OCI-LY3 (cell line): ENCODE measurements around the gene ELOVL1.

Experiments used
- EZH2phosphoT487 ChIP-seq: fragments of 200-600 bp; shearing (Covaris generic); IDR thresholded peaks from 2 replicates; pipeline ENCODE4 v1.6.1; 2018; ENCODE audit warnings: antibody characterized with exemption, mixed run types, low read depth
- TF ChIP-seq, protein P1 (sequence below): fragments of 200-600, 300-600 bp; sonication (generic); IDR thresholded peaks from 2 replicates; pipeline ENCODE4 v1.5.1; 2014; ENCODE audit warnings: antibody characterized with exemption, low read length, low read depth

DNA sequence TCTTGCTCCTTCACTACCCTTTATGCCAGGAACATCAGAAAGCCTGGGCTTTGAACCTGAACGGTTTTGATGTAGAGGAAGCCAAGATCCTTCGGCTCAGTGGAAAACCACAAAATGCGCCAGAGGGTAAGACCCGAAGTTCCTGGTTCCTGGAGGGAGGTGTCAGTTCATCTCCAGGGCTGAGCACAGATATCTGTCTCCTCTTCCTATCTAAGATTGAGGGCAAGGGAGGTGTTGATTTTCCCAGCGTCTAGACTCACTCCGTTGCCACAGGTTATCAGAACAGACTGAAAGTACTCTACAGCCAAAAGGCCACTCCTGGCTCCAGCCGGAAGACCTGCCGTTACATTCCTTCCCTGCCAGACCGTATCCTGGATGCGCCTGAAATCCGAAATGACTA, 8.1 kb downstream of the ELOVL1 start:
- TF ChIP-seq EZH2phosphoT487, result no peak
- TF ChIP-seq, protein P1, sequence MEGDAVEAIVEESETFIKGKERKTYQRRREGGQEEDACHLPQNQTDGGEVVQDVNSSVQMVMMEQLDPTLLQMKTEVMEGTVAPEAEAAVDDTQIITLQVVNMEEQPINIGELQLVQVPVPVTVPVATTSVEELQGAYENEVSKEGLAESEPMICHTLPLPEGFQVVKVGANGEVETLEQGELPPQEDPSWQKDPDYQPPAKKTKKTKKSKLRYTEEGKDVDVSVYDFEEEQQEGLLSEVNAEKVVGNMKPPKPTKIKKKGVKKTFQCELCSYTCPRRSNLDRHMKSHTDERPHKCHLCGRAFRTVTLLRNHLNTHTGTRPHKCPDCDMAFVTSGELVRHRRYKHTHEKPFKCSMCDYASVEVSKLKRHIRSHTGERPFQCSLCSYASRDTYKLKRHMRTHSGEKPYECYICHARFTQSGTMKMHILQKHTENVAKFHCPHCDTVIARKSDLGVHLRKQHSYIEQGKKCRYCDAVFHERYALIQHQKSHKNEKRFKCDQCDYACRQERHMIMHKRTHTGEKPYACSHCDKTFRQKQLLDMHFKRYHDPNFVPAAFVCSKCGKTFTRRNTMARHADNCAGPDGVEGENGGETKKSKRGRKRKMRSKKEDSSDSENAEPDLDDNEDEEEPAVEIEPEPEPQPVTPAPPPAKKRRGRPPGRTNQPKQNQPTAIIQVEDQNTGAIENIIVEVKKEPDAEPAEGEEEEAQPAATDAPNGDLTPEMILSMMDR, result no peak
